RWPE2 (cell line): ENCODE data around the gene NPW.

Experiments used
- ATAC-seq: fragments of 200-7000 bp; cut with Tn5 transposase; 3 replicates; pipeline ENCODE4 v1.9.1; 2021; ENCODE audit warnings: low read depth
- DNase-seq: peaks from one replicate; pipeline ENCODE4 v3.0.0-alpha.2; 2020; ENCODE audit warnings: low spot score
- H3K27ac ChIP-seq: fragments of 450-650 bp; 2 replicates; pipeline ENCODE4 v1.5.1; 2017; ENCODE audit warnings: mild to moderate bottlenecking; ENCODE audit not compliant: poor library complexity, severe bottlenecking
- H3K27me3 ChIP-seq: fragments of 250-450 bp; sonication (Bioruptor Pico); 2 replicates; pipeline ENCODE4 v1.5.1; 2021; ENCODE audit warnings: mild to moderate bottlenecking, moderate library complexity; ENCODE audit not compliant: insufficient read depth, poor library complexity, severe bottlenecking
- H3K36me3 ChIP-seq: fragments of 250-450 bp; sonication (Bioruptor Pico); 2 replicates; pipeline ENCODE4 v1.5.1; 2020; ENCODE audit warnings: low read depth, mild to moderate bottlenecking, moderate library complexity
- H3K4me1 ChIP-seq: fragments of 250-450 bp; sonication (Bioruptor Pico); 2 replicates; pipeline ENCODE4 v1.5.1; 2021; ENCODE audit warnings: mild to moderate bottlenecking, moderate library complexity; ENCODE audit not compliant: insufficient read depth, poor library complexity, severe bottlenecking
- H3K4me3 ChIP-seq: fragments of 250-450 bp; sonication (Bioruptor Pico); 2 replicates; pipeline ENCODE4 v1.5.1; 2021; ENCODE audit warnings: mild to moderate bottlenecking, moderate library complexity; ENCODE audit not compliant: severe bottlenecking
- H3K9me3 ChIP-seq: fragments of 250-450 bp; sonication (Bioruptor Pico); 2 replicates; pipeline ENCODE4 v1.5.1; 2021; ENCODE audit warnings: mild to moderate bottlenecking, moderate library complexity; ENCODE audit not compliant: severe bottlenecking
- TF ChIP-seq, protein P1 (sequence below): fragments of 450-650 bp; IDR thresholded peaks from one replicate; pipeline ENCODE4 v1.5.1; 2017; ENCODE audit warnings: mild to moderate bottlenecking, moderate library complexity; ENCODE audit not compliant: poor library complexity, severe bottlenecking

The NPW gene

DNA sequence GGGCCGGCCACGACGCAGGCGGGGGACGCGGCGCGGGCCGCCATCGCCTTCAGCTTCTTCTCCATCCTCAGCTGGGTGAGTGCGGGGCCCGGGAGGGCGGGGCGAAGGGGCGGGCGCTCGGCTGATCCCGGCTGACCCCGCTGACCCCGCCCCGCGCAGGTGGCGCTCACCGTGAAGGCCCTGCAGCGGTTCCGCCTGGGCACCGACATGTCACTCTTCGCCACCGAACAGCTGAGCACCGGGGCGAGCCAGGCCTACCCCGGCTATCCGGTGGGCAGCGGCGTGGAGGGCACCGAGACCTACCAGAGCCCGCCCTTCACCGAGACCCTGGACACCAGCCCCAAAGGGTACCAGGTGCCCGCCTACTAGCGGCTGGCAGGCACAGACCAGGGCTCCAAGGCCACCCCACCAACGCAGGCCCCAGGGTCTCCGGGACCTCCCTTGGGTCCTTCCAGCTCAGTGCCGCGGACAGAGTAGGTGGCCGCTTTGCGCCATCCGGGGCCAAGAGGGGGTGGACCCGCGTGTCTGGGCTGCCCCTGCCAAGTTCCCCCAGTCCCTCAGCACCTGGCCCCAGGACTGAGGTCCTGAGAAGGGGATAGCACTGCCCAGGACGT, 26.8 kb upstream of the NPW start:
- Histone ChIP-seq H3K4me1 (peaks cover 2% of the 10 kb centered on the region), H3K36me3 (peaks cover 10% of the 10 kb centered on the region), H3K9me3 (no peaks in the 10 kb centered on the region), H3K27ac (no peak overlapping the region), H3K4me3 (no peak overlapping the region), H3K27me3 (peaks cover 5% of the 10 kb centered on the region)
- TF ChIP-seq, protein P1, sequence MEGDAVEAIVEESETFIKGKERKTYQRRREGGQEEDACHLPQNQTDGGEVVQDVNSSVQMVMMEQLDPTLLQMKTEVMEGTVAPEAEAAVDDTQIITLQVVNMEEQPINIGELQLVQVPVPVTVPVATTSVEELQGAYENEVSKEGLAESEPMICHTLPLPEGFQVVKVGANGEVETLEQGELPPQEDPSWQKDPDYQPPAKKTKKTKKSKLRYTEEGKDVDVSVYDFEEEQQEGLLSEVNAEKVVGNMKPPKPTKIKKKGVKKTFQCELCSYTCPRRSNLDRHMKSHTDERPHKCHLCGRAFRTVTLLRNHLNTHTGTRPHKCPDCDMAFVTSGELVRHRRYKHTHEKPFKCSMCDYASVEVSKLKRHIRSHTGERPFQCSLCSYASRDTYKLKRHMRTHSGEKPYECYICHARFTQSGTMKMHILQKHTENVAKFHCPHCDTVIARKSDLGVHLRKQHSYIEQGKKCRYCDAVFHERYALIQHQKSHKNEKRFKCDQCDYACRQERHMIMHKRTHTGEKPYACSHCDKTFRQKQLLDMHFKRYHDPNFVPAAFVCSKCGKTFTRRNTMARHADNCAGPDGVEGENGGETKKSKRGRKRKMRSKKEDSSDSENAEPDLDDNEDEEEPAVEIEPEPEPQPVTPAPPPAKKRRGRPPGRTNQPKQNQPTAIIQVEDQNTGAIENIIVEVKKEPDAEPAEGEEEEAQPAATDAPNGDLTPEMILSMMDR: no peak
- DNase-seq: no peak
- no peak for ATAC-seq

DNA sequence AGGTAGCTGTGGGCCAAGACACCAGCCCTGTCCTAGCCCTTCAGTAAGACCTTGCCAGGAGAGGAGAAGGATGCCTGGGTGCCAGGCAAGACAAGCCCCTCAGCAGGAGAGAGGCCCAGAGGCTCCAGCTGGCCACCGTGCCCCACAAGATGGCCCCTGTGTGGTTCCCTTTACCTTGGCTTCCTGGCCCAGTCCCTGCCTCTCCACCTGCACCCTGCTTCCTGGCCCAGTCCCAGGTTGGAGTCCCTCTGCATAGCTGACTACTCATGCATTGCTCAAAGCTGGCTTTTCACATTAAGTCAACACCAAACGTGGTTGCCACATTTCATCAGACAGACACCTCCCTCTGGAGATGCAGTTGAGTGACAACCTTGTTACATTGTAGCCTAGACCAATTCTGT, 25.9 kb upstream of the NPW start:
- peak overlapping the region; percentile 21 for H3K27ac ChIP-seq
- H3K4me1 ChIP-seq: peaks cover 2% of the 10 kb centered on the region
- TF ChIP-seq, protein P1: no peak
- DNase-seq (no peak), ATAC-seq (peak; percentile 66)
- peaks cover 5% of the 10 kb centered on the region for H3K27me3 ChIP-seq
- peaks cover 10% of the 10 kb centered on the region for H3K36me3 ChIP-seq
- H3K9me3 ChIP-seq: no peaks in the 10 kb centered on the region
- no peak overlapping the region for H3K4me3 ChIP-seq

DNA sequence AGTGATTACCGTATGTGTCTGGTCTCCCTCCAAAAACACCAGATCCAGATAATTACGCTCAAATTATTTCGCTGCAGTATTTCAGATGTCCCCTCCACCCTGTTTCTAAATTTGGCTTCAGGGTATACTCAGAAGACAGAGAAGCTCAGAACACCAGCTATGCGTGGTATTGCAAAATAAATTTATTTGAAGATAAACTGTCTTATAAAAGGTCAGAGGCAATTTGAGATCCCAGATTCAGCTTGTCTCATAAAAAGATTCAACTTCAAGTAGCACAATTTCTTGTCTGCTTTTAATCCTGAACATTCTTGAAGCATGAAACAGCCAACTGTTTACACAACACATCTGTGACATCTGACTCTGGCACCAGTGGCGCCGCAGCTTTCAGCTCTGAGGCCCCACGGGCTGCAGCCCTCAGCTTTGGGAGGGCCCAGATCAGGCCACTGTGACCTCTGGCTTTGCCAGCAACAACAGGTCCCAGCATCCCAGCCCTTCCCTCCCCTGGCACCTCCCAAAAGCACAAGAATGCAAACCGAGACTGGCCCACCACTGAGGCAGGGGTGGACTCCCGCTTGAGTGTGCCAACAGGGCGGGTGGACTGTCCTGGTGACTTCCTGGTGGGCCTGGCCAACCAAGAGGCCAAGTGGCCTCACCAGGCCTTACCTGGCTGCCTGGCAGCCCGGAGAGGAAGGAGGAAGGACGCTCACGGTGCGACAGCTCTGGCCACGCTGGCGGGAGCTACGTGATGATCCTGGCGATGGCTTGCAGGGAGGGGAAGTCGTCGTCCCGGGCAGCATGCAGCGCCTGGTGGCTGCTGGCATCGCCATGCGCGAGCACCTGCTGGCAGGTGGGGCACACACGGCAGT, 21.9 kb upstream of the NPW start:
- ATAC-seq: no peak
- no peak overlapping the region for H3K4me3 ChIP-seq
- H3K4me1 ChIP-seq: no peaks in the 10 kb centered on the region
- H3K9me3 ChIP-seq: no peaks in the 10 kb centered on the region
- TF ChIP-seq, protein P1: no peak
- peaks cover 48% of the 10 kb centered on the region for H3K36me3 ChIP-seq
- no peaks in the 10 kb centered on the region for H3K27me3 ChIP-seq
- no peak for DNase-seq
- no peak overlapping the region for H3K27ac ChIP-seq

DNA sequence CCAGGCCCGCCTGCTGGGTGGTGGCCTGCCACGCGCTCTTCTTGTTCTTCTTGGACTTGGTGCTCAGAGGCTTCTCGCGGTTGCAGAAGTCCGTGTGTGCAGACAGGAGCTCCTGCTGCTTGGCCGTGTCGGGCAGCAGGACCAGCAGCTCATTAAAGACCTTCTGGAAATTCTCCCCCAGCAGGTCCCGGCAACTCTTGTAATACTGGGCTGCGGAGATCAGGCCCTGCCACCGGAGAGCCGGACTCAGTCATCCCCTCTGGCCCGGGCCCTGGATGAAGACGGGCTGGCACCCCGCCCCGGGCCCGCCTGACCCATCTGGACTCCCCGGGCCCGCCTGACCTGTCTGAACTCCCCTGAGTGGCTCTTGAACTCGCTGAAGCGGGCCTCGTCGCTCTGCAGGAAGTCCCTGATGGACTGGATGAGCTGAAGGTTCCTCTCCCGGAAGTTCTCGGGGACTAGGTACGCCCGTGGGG, 21.2 kb upstream of the NPW start:
- Histone ChIP-seq H3K27me3 (no peaks in the 10 kb centered on the region), H3K4me1 (no peaks in the 10 kb centered on the region), H3K36me3 (peaks cover 55% of the 10 kb centered on the region), H3K4me3 (no peak overlapping the region), H3K27ac (no peak overlapping the region), H3K9me3 (no peaks in the 10 kb centered on the region)
- TF ChIP-seq, protein P1: no peak
- no peak for DNase-seq
- ATAC-seq: no peak
